GM23248 (cell line): ENCODE measurements around the gene SAMD15.

Experiments used
- EZH2 ChIP-seq: fragments of 200-600 bp; sonication (generic); IDR thresholded peaks from 2 replicates; pipeline ENCODE4 v1.6.1; 2018; ENCODE audit warnings: antibody characterized with exemption, mild to moderate bottlenecking; ENCODE audit not compliant: insufficient read depth, poor library complexity, severe bottlenecking
- EZH2phosphoT487 ChIP-seq: fragments of 200-600 bp; sonication (generic); IDR thresholded peaks from 2 replicates; pipeline ENCODE4 v1.6.1; 2018; ENCODE audit warnings: antibody characterized with exemption, moderate library complexity, mild to moderate bottlenecking, low read depth; ENCODE audit not compliant: insufficient read depth

GRCh38 chr14:77372304-77372841, 4.8 kb upstream of the SAMD15 start:
- no peak for TF ChIP-seq EZH2
- no peak for TF ChIP-seq EZH2phosphoT487
